Neural crest cell (in vitro differentiated cells): ENCODE results near the gene TSPAN14. TPM values are rescaled to one million over a fixed set of nuclear protein-coding genes. Genes with fewer than 3 reads are reported as not detected.
"Not testable (repeated sequence)": the region's sequence is repeated elsewhere in the genome, so short reads cannot be mapped to it uniquely, and the experiment has no call there.

Experiments
- DNase-seq: peaks from one replicate; pipeline ENCODE4 v3.0.0; 2021; ENCODE audit warnings: low read depth, mixed read lengths, low spot score
- H3K27ac Mint-ChIP-seq: one replicate; pipeline ENCODE4 v1.8.0; 2021; ENCODE audit warnings: mild to moderate bottlenecking, mixed read lengths; ENCODE audit not compliant: unreplicated experiment
- H3K27me3 Mint-ChIP-seq: 2 replicates; pipeline ENCODE4 v1.8.0; 2021; ENCODE audit warnings: low read depth, mild to moderate bottlenecking, mixed read lengths
- H3K36me3 Mint-ChIP-seq: 2 replicates; pipeline ENCODE4 v1.8.0; 2021; ENCODE audit warnings: low read depth, mild to moderate bottlenecking, mixed read lengths
- H3K4me1 Mint-ChIP-seq: 2 replicates; pipeline ENCODE4 v1.8.0; 2021; ENCODE audit warnings: mixed read lengths
- H3K4me3 Mint-ChIP-seq: one replicate; pipeline ENCODE4 v1.8.0; 2021; ENCODE audit warnings: mild to moderate bottlenecking, mixed read lengths
- H3K9me3 Mint-ChIP-seq: 2 replicates; pipeline ENCODE4 v1.8.0; 2021; ENCODE audit warnings: mixed read lengths
- CTCF ChIP-seq: fragments of 200-600 bp; sonication (generic); conservative IDR thresholded peaks from 2 replicates; pipeline ENCODE4 v1.5.0; 2021; ENCODE audit warnings: antibody characterized with exemption, mild to moderate bottlenecking
- total RNA-seq: library from RNA; stranded (reverse); gene quantifications from 2 replicates; pipeline ENCODE4 v1.2.1, GENCODE V29; 2021

The TSPAN14 gene
- total RNA-seq, 1 donor from 2014 or later, result 140 TPM

DNA sequence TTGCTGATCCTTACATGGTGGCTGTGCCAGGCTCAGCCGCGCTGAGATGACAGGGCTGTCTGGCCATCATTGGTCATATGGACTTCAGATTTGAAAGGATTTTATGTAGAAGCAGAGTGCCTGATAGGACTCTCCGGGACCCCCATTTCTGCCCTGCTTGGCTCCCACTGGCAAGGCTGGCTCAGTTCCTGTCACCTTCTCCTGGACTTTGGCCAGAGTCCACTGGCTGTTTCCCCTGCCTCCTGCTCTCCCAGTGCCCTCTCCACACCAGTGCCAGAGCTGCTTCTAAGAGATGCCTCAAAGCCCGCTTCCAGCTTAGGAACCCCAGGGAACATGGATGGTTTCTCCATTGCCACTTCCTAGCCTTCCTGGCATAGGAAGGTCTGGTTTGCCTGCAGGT, 78.5 kb downstream of the TSPAN14 start:
- TF ChIP-seq CTCF, result no peak
- Mint-ChIP-seq H3K36me3 (peaks cover 18% of the 10 kb centered on the region), H3K4me1 (no peaks in the 10 kb centered on the region), H3K4me3 (peak overlapping the region; percentile 12), H3K27ac (no peak overlapping the region), H3K9me3 (no peaks in the 10 kb centered on the region), H3K27me3 (no peaks in the 10 kb centered on the region)
- DNase-seq, result no peak

DNA sequence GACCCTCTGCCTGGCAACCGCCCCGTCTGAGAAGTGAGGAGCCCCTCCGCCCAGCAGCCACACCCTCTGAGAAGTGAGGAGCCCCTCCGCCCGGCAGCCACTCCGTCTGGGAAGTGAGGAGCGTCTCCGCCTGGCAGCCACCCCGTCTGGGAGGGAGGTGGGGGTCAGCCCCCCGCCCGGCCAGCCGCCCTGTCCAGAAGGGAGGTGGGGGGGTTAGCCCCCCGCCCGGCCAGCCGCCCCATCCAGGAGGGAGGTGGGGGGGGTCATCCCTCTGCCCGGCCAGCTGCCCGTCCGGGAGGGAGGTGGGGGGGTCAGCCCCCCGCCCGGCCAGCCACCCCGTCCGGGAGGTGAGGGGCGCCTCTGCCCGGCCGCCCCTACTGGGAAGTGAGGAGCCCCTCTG, 79.9 kb downstream of the TSPAN14 start:
- H3K36me3 Mint-ChIP-seq, result peaks cover 18% of the 10 kb centered on the region
- H3K27ac Mint-ChIP-seq, DNase-seq, H3K4me3 Mint-ChIP-seq, H3K4me1 Mint-ChIP-seq, H3K27me3 Mint-ChIP-seq, H3K9me3 Mint-ChIP-seq: not testable (repeated sequence)

DNA sequence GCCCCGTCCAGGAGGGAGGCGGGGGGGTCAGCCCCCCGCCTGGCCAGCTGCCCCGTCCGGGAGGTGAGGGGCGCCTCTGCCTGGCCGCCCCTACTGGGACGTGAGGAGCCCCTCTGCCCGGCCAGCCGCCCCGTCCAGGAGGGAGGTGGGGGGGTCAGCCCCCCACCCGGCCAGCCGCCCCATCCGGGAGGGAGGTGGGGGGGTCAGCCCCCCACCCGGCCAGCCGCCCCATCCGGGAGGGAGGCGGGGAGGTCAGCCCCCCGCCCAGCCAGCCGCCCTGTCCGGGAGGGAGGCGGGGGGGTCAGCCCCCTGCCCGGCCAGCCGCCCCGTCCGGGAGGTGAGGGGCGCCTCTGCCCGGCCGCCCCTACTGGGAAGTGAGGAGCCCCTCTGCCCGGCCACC, 80.5 kb downstream of the TSPAN14 start:
- H3K36me3 Mint-ChIP-seq, result peaks cover 18% of the 10 kb centered on the region
- H3K9me3 Mint-ChIP-seq, H3K27ac Mint-ChIP-seq, DNase-seq, H3K27me3 Mint-ChIP-seq, H3K4me1 Mint-ChIP-seq, H3K4me3 Mint-ChIP-seq: not testable (repeated sequence)

DNA sequence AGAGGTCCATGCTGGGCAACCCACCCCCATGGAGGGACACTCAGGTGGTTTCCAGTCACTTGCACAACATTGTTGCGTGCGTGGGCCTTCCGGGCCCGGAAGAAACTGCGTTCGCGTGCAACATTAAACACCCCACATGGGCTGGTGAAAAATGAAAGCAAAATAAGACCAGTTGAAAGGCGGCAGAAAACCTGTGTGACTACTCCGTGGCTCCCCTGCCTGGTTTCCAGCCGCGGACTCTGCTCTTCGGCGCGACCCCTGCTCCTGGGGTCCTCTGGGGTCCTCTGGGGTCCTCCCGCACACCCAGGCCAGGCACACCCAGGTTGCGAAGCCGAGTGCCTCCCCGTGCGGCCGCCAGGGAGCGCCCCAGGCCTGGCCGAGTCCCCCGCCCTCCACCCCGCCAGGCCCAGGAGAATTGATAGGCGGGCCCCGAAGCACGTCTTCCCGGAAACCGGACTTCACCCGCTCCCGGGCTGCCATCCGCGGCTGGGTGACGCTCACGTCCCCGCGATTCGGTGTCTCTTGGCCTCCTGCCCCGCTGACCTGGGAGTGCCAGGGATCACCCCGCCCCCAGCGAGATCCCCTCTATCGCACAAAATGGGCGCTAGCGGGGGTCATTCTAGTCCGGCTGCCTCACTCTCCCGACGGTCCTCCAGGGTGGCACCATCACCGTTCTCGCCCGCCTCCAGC, 81.7 kb downstream of the TSPAN14 start:
- Mint-ChIP-seq H3K9me3 (no peaks in the 10 kb centered on the region), H3K36me3 (peaks cover 18% of the 10 kb centered on the region), H3K4me3 (peak overlapping the region; percentile 47), H3K4me1 (no peaks in the 10 kb centered on the region), H3K27me3 (no peaks in the 10 kb centered on the region), H3K27ac (no peak overlapping the region)
- no peak for DNase-seq
- TF ChIP-seq CTCF, result peak; percentile 62

GRCh38 chr10:80536361-80536835, 82.3 kb downstream of the TSPAN14 start:
- no peak for TF ChIP-seq CTCF
- Mint-ChIP-seq H3K4me1 (no peaks in the 10 kb centered on the region), H3K9me3 (no peaks in the 10 kb centered on the region), H3K36me3 (peaks cover 18% of the 10 kb centered on the region), H3K27me3 (no peaks in the 10 kb centered on the region), H3K27ac (no peak overlapping the region), H3K4me3 (peak overlapping the region; percentile 47)
- no peak for DNase-seq

- no peak for DNase-seq
- H3K4me1 Mint-ChIP-seq, result no peaks in the 10 kb centered on the region
- no peaks in the 10 kb centered on the region for H3K9me3 Mint-ChIP-seq
- H3K27me3 Mint-ChIP-seq, result no peaks in the 10 kb centered on the region
- no peak overlapping the region for H3K27ac Mint-ChIP-seq
- no peak for TF ChIP-seq CTCF
- H3K4me3 Mint-ChIP-seq, result no peak overlapping the region
- peaks cover 16% of the 10 kb centered on the region for H3K36me3 Mint-ChIP-seq
Observed at GRCh38 chr10:80537086-80537735, 83.1 kb downstream of the TSPAN14 start.
